ENCODE results near the gene FMN1. TPM values are rescaled to one million over a fixed set of nuclear protein-coding genes. Genes with fewer than 3 reads are reported as not detected.

Gene FMN1
- total and polyA plus RNA-seq, 7 donors: 3.0 to 19.9 (median 6.7) TPM

- H3K36me3 ChIP-seq: no peaks in the 10 kb centered on the region
- H3K27ac ChIP-seq: no peak overlapping the region
- no peak for TF ChIP-seq POLR2A (IDR thresholded peaks at IDR 0.05)
- TF ChIP-seq CTCF (IDR thresholded peaks at IDR 0.05): no peak
- no peak for TF ChIP-seq POLR2AphosphoS5 (IDR thresholded peaks at IDR 0.05)
- no peak for TF ChIP-seq EP300 (IDR thresholded peaks at IDR 0.05)
- no peak for DNase-seq
- H3K4me1 ChIP-seq: peaks cover 0 to 5% (median 0%) of the 10 kb centered on the region in 4 donors
- H3K4me3 ChIP-seq: no peak overlapping the region
- no peaks in the 10 kb centered on the region for H3K27me3 ChIP-seq
- H3K9me3 ChIP-seq: no peaks in the 10 kb centered on the region
- WGBS, 2 donors: 83 to 87% methylated on average over 1 of the region's 1 CpG
- intact Hi-C loops (cut with DNase I): no loop called here
Measured at GRCh38 chr15:32831485-32831884, 363.0 kb downstream of the FMN1 start.

DNA sequence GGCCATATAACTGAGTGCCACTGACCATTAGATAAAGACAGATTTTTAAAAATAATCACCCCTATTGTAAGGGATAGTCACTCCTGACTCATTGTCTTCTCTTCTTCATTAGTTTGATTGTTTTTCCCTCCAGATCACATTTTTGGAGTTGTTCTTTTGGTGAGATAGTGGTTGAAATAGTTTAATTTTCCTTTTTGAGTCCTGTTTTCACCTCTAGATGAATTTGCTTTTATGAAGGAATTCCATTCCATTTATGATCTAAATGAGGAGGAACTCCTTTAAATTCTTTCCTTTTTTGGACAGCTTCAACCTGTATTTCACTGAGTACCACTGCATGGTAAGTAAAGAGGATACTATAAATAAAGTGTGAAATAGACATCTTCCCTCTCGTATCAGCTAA lies 364.3 kb downstream of the FMN1 start:
- intact Hi-C loops (cut with DNase I): no loop called here
- WGBS, 2 donors: 86 to 92% methylated on average over 1 of the region's 1 CpG
- DNase-seq: no peak

GRCh38 chr15:32829436-32829835 lies 365.1 kb downstream of the FMN1 start:
- Histone ChIP-seq H3K27ac (no peak overlapping the region), H3K27me3 (no peaks in the 10 kb centered on the region), H3K4me1 (peaks cover 0 to 9% (median 0%) of the 10 kb centered on the region in 4 donors), H3K4me3 (no peak overlapping the region), H3K9me3 (no peaks in the 10 kb centered on the region), H3K36me3 (no peaks in the 10 kb centered on the region)
- no peak for DNase-seq
- TF ChIP-seq POLR2AphosphoS5 (IDR thresholded peaks at IDR 0.05) (no peak), EP300 (IDR thresholded peaks at IDR 0.05) (no peak), POLR2A (IDR thresholded peaks at IDR 0.05) (no peak), CTCF (IDR thresholded peaks at IDR 0.05) (no peak)
- WGBS, 2 donors: 92% methylated on average over 2 of the region's 2 CpGs
- intact Hi-C loops (cut with DNase I): no loop called here

More for the DNA sequence above, 364.3 kb downstream of the FMN1 start:
- Histone ChIP-seq H3K36me3 (no peaks in the 10 kb centered on the region), H3K27ac (no peak overlapping the region), H3K4me1 (peaks cover 0 to 5% (median 0%) of the 10 kb centered on the region in 4 donors), H3K27me3 (no peaks in the 10 kb centered on the region), H3K4me3 (no peak overlapping the region), H3K9me3 (no peaks in the 10 kb centered on the region)
- TF ChIP-seq EP300 (IDR thresholded peaks at IDR 0.05) (no peak), CTCF (IDR thresholded peaks at IDR 0.05) (no peak), POLR2A (IDR thresholded peaks at IDR 0.05) (no peak), POLR2AphosphoS5 (IDR thresholded peaks at IDR 0.05) (no peak)

- TF ChIP-seq POLR2A (IDR thresholded peaks at IDR 0.05): no peak
- no peak for TF ChIP-seq EP300 (IDR thresholded peaks at IDR 0.05)
- no peak for TF ChIP-seq POLR2AphosphoS5 (IDR thresholded peaks at IDR 0.05)
- TF ChIP-seq CTCF (IDR thresholded peaks at IDR 0.05): no peak
- H3K4me3 ChIP-seq: no peak overlapping the region
- 79 to 85% methylated on average over 6 of the region's 6 CpGs for WGBS, 2 donors
Measured at GRCh38 chr15:32828507-32829186, 365.9 kb downstream of the FMN1 start.

DNA sequence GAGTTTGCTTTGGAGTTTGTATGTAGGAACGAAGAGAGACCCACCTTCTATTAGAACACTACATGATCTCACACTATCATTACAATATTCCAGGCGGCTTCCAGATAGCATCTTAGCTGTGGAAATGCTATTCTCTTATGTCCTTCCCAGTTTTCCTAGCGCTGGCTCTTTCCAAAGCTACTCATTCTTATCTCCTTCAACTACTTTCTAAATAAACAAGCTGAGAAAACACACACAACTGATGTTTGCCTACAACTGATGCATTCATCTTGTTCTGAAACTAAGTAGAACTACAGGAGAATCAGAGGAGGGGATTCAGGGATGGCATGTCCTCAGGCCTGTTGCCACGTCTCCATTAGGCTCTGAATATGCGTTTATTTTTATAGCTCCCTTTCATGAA lies 367.8 kb downstream of the FMN1 start:
- WGBS, 2 donors: 94 to 97% methylated on average over 5 of the region's 5 CpGs

More at GRCh38 chr15:32828507-32829186, 365.9 kb downstream of the FMN1 start:
- H3K4me1 ChIP-seq: peaks cover 0 to 9% (median 0%) of the 10 kb centered on the region in 4 donors
- no peaks in the 10 kb centered on the region for H3K27me3 ChIP-seq
- intact Hi-C loops (cut with DNase I): no loop called here
- no peaks in the 10 kb centered on the region for H3K36me3 ChIP-seq
- no peak overlapping the region for H3K27ac ChIP-seq
- no peak for DNase-seq
- no peaks in the 10 kb centered on the region for H3K9me3 ChIP-seq

More for the DNA sequence above, 367.8 kb downstream of the FMN1 start:
- Histone ChIP-seq H3K4me1 (peaks cover 0 to 9% (median 0%) of the 10 kb centered on the region in 4 donors), H3K4me3 (no peak overlapping the region), H3K27me3 (no peaks in the 10 kb centered on the region), H3K27ac (no peak overlapping the region), H3K9me3 (no peaks in the 10 kb centered on the region), H3K36me3 (no peaks in the 10 kb centered on the region)
- no peak for TF ChIP-seq POLR2A (IDR thresholded peaks at IDR 0.05)
- TF ChIP-seq CTCF (IDR thresholded peaks at IDR 0.05): no peak
- DNase-seq: no peak
- intact Hi-C loops (cut with DNase I): no loop called here
